Tibial nerve (tissue), 4 donors: ENCODE results near the gene KRT86. TPM values are rescaled to one million over a fixed set of nuclear protein-coding genes. Genes with fewer than 3 reads are reported as not detected.

Experiments used
- DNase-seq, 2 donors: peaks; one replicate each; pipeline ENCODE4 v3.0.0-alpha.2; 2019; ENCODE audit warnings: low spot score in 2 of 2
- H3K27ac ChIP-seq, 4 donors: fragments of 200-600 bp; sonication (generic) in 3 of 4; one replicate each; pipeline ENCODE4 v1.5.1; 2017 to 2019; ENCODE audit warnings: mild to moderate bottlenecking in 1 of 4
- H3K27me3 ChIP-seq, 2 donors: fragments of 200-600 bp; sonication (generic) in 1 of 2; one replicate each; pipeline versions ENCODE4 v1.5.1 to v1.6.0; 2017 to 2019
- H3K36me3 ChIP-seq, 3 donors: fragments of 200-600 bp; sonication (generic); one replicate each; pipeline ENCODE4 v1.5.1; 2018 to 2019
- H3K4me1 ChIP-seq, 4 donors: fragments of 200-600 bp; sonication (generic) in 3 of 4; one replicate each; pipeline ENCODE4 v1.5.1; 2017 to 2019
- H3K4me3 ChIP-seq, 4 donors: fragments of 200-600 bp; sonication (generic) in 3 of 4; one replicate each; pipeline ENCODE4 v1.5.1; 2017 to 2019; ENCODE audit warnings: mild to moderate bottlenecking in 1 of 4, moderate library complexity in 1 of 4
- H3K9me3 ChIP-seq, 4 donors: fragments of 200-600 bp; sonication (generic) in 3 of 4; one replicate each; pipeline ENCODE4 v1.5.1; 2017 to 2019
- EP300 ChIP-seq, 2 donors: sonication (generic); formaldehyde crosslinking; IDR thresholded peaks; one replicate each; pipeline ENCODE4 v1.6.1; 2017; ENCODE audit warnings: antibody characterized with exemption in 2 of 2, mild to moderate bottlenecking in 1 of 2
- POLR2A ChIP-seq, 2 donors: fragments of 450-650 bp; IDR thresholded peaks; one replicate each; pipeline ENCODE4 v1.6.1; 2017; ENCODE audit warnings: antibody characterized with exemption in 2 of 2, mild to moderate bottlenecking in 2 of 2, moderate library complexity in 2 of 2
- WGBS, 2 donors: methylation state at CpG; one replicate each; pipeline ENCODE4 v1.1.5; 2018; 5-methylcytosine and 5-hydroxymethylcytosine counted together
- total RNA-seq, 4 donors: library from RNA; depleted of rRNA; stranded (reverse); fragments of >200 nt; gene quantifications; one replicate each; pipeline ENCODE4 v1.1.0, GENCODE V29; 2016
- TF ChIP-seq, protein P1 (sequence below), 5 experiments: fragments of 200-600 bp in 3 of 5; fragments of 450-650 bp in 2 of 5; sonication (generic) in 3 of 5; IDR thresholded peaks; one replicate each; pipeline ENCODE4 v1.5.1; 2016 to 2019; ENCODE audit warnings: antibody characterized with exemption in 5 of 5, mild to moderate bottlenecking in 3 of 5, moderate library complexity in 2 of 5

Gene KRT86
- total RNA-seq, 4 donors from 2014 or later = not detected

DNA sequence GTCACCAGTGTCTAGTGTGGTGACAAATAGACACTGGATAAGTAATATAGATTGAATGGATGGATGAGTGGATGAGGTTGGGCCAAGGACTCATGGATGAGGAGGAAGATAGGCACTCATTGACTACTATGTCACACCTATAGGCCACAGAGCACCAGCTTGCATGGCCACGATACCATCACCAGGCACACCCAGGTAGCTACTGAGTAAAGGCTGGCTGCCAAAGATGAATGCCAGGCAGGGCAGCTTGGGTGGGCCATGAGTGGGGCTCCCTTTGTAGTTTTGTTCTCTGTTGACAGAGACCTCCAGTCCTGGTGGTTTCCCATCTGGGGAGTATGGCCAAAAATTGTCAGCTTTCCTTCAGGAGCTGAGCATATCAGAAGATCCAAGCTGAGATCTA, 57.9 kb downstream of the KRT86 start:
- H3K27me3 ChIP-seq = peaks cover 0 to 3% of the 10 kb centered on the region in 2 donors
- TF ChIP-seq, protein P1, sequence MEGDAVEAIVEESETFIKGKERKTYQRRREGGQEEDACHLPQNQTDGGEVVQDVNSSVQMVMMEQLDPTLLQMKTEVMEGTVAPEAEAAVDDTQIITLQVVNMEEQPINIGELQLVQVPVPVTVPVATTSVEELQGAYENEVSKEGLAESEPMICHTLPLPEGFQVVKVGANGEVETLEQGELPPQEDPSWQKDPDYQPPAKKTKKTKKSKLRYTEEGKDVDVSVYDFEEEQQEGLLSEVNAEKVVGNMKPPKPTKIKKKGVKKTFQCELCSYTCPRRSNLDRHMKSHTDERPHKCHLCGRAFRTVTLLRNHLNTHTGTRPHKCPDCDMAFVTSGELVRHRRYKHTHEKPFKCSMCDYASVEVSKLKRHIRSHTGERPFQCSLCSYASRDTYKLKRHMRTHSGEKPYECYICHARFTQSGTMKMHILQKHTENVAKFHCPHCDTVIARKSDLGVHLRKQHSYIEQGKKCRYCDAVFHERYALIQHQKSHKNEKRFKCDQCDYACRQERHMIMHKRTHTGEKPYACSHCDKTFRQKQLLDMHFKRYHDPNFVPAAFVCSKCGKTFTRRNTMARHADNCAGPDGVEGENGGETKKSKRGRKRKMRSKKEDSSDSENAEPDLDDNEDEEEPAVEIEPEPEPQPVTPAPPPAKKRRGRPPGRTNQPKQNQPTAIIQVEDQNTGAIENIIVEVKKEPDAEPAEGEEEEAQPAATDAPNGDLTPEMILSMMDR (IDR thresholded peaks at IDR 0.05) = no peak
- TF ChIP-seq POLR2A (IDR thresholded peaks at IDR 0.05) = no peak
- TF ChIP-seq EP300 (IDR thresholded peaks at IDR 0.05) = no peak
- no peaks in the 10 kb centered on the region for H3K4me1 ChIP-seq
- peaks cover 0 to 22% (median 7%) of the 10 kb centered on the region in 4 donors for H3K9me3 ChIP-seq
- H3K4me3 ChIP-seq = no peak overlapping the region
- H3K27ac ChIP-seq = no peak overlapping the region
- H3K36me3 ChIP-seq = no peaks in the 10 kb centered on the region
- DNase-seq = no peak
- 100% methylated on average over 1 of the region's 1 CpG for WGBS, 2 donors

DNA sequence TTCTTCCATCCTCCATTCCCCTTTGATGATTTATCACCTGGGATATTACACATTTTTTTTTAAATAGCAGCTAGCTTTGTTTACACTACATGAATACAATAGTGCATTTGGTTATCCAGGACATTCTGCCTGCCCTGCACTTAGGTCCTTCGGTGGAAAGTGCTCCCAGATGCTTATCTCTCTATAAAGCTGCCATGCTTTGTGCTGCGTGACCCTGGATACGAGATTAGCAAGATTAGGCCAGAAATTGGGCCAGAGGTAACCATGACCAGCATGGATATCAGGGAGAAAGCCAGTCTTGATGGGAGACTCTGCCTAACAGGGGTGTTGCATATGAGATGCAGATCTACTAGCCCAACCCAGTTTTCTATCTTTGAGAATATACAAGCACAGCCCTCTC, 58.9 kb downstream of the KRT86 start:
- H3K4me1 ChIP-seq = no peaks in the 10 kb centered on the region
- peaks cover 0 to 24% (median 7%) of the 10 kb centered on the region in 4 donors for H3K9me3 ChIP-seq
- H3K27ac ChIP-seq = no peak overlapping the region
- no peaks in the 10 kb centered on the region for H3K36me3 ChIP-seq
- TF ChIP-seq POLR2A (IDR thresholded peaks at IDR 0.05) (no peak), EP300 (IDR thresholded peaks at IDR 0.05) (no peak)
- TF ChIP-seq, protein P1 (IDR thresholded peaks at IDR 0.05) = no peak
- DNase-seq = no peak
- H3K4me3 ChIP-seq = no peak overlapping the region
- 60 to 68% methylated on average over 3 of the region's 3 CpGs for WGBS, 2 donors
- no peaks in the 10 kb centered on the region for H3K27me3 ChIP-seq

DNA sequence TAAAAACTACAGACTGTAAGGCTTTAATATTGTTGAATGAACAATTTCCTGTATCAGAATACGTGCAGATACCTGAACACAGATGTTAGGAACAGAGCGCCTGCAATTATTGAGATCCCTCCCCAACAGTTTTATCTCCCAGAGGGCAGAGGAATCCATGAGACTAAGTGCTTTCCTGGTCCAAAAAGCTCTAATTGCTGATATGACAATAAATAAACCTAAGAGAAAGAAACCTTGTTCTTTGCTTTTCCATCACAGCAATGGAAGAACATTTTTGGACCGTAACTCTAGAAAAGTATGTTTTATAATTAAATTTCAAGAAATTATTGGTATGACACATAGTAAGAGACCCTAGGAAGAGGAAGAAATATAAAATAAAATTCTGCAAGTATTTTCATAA, 59.7 kb downstream of the KRT86 start:
- Histone ChIP-seq H3K4me1 (no peaks in the 10 kb centered on the region), H3K9me3 (peaks cover 0 to 24% (median 7%) of the 10 kb centered on the region in 4 donors), H3K27ac (no peak overlapping the region), H3K27me3 (no peaks in the 10 kb centered on the region), H3K36me3 (no peaks in the 10 kb centered on the region), H3K4me3 (no peak overlapping the region)
- 89 to 93% methylated on average over 3 of the region's 3 CpGs for WGBS, 2 donors
- TF ChIP-seq EP300 (IDR thresholded peaks at IDR 0.05) (no peak), POLR2A (IDR thresholded peaks at IDR 0.05) (no peak)
- TF ChIP-seq, protein P1 (IDR thresholded peaks at IDR 0.05) = no peak
- no peak for DNase-seq

DNA sequence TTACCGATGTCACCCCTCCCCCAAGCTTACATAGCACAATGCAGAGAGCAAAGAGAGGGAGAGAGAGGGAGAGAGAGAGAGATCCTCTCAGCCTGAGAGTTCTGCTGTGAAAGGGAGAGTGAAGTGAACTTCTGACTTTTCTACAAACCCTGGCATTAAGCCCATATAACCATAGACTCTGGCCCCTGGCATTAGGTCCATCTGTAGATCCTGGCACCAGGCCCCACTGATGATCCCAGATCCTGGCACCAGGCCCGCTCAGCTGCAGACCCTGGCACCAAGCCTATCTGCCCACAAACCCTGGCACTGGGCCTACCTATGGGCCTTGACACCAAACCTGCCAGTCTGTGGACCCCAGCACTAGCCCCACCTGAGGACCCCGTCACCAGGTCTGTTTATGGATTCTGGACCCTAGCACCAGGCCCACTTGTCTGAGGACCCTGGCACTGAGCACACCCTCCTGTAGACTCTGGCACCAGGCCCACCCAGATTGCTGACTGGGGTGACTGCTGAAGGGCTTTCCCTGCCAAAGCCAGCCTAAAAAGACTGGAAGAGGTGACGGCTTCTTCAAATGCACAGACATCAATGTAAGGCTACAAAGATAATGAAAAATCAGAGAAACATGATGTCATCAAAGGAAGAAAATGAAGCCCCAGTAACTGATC, 61.3 kb downstream of the KRT86 start:
- no peak overlapping the region for H3K4me3 ChIP-seq
- 83 to 85% methylated on average over 4 of the region's 4 CpGs for WGBS, 2 donors
- no peak overlapping the region for H3K27ac ChIP-seq
- no peak for DNase-seq
- TF ChIP-seq, protein P1 (IDR thresholded peaks at IDR 0.05) = no peak
- TF ChIP-seq EP300 (IDR thresholded peaks at IDR 0.05) (no peak), POLR2A (IDR thresholded peaks at IDR 0.05) (no peak)
- peaks cover 0 to 24% (median 7%) of the 10 kb centered on the region in 4 donors for H3K9me3 ChIP-seq
- H3K4me1 ChIP-seq = no peaks in the 10 kb centered on the region
- H3K27me3 ChIP-seq = no peaks in the 10 kb centered on the region
- H3K36me3 ChIP-seq = no peaks in the 10 kb centered on the region

DNA sequence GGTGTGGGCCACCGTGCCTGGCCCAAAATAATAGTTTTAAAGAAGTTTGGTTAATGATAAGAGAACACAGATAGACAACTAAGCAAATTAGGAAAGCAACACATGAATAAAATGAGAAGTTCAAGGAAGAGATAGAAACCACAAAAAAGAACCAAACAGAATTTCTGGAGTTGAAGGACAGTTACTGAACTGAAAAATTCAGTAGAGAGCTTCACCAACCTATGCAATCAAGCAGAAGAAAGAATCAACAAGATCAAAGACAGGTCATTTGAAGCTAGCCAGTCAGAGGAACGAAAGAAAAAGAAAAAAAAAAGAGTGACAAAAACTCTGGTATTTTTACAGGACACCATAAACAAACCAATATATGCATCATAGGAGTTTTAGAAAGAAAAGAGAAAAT, 62.2 kb downstream of the KRT86 start:
- Histone ChIP-seq H3K27ac (no peak overlapping the region), H3K36me3 (no peaks in the 10 kb centered on the region), H3K9me3 (peaks cover 0 to 24% (median 7%) of the 10 kb centered on the region in 4 donors), H3K4me1 (no peaks in the 10 kb centered on the region), H3K4me3 (no peak overlapping the region), H3K27me3 (peaks cover 0 to 3% of the 10 kb centered on the region in 2 donors)
- 63 to 84% methylated on average over 2 of the region's 2 CpGs for WGBS, 2 donors
- DNase-seq = no peak
- TF ChIP-seq EP300 (IDR thresholded peaks at IDR 0.05) (no peak), POLR2A (IDR thresholded peaks at IDR 0.05) (no peak)
- TF ChIP-seq, protein P1 (IDR thresholded peaks at IDR 0.05) = no peak
